Measurements from ENCODE around the gene NIM1K. TPM values are rescaled to one million over a fixed set of nuclear protein-coding genes. Genes with fewer than 3 reads are reported as not detected.
"Not testable (repeated sequence)": the region's sequence is repeated elsewhere in the genome, so short reads cannot be mapped to it uniquely, and the experiment has no call there.

Gene NIM1K
- total RNA-seq, 1 experiment from 2014 or later: 0.04 TPM

DNA sequence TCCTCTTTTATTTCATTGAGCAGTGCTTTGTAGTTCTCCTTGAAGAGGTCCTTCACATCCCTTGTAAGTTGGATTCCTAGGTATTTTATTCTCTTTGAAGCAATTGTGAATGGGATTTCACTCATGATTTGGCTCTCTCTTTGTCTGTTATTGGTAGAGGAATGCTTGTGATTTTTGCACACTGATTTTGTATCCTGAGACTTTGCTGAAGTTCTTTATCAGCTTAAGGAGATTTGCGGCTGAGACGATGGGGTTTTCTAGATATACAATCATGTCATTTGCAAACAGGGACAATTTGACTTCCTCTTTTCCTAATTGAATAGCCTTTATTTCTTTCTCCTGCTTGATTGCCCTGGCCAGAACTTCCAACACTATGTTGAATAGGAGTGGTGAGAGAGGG lies 70.2 kb downstream of the NIM1K start:
- not testable (repeated sequence) for H3K27ac ChIP-seq; H3K4me3 ChIP-seq; H3K4me1 ChIP-seq; H3K36me3 ChIP-seq; DNase-seq; H3K9me3 ChIP-seq (replicated peaks); H3K27me3 ChIP-seq

DNA sequence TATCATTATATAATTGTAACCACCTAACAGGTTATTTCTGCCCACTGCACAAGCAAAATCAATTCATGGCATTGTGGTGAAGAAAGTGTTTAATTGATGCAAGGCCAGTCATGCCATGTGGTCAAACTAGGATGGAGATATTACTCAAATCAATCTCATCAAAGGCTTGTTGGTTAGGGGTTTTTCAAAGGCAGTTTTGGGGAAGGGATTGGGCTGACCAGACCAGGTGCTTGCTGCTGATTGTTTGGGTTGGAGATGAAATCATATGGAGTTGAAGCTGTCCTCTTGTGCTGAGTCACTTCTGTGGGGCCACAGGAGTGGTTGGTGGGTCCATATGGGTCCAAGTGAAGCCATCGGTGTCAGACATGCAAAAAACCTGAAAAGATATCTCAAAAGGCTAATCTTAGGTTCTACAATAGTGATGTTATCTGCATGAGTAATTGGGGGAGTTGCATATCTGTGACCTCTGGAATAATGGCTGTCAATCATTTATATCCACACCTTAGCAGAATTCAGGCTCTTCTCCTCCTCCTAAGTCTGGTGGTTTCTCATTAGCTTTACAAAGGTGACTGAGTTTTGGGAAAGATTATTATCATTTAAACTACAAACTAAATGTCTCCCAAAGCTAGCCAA lies 76.3 kb downstream of the NIM1K start:
- Histone ChIP-seq H3K27ac (no peak overlapping the region), H3K9me3 (replicated peaks) (no peaks in the 10 kb centered on the region), H3K27me3 (no peaks in the 10 kb centered on the region), H3K4me3 (no peak overlapping the region), H3K36me3 (no peaks in the 10 kb centered on the region), H3K4me1 (no peaks in the 10 kb centered on the region)
- DNase-seq: no peak

GRCh38 chr5:43270645-43271044 lies 78.6 kb downstream of the NIM1K start:
- no peak overlapping the region for H3K27ac ChIP-seq
- no peaks in the 10 kb centered on the region for H3K36me3 ChIP-seq
- DNase-seq: no peak
- H3K27me3 ChIP-seq: no peaks in the 10 kb centered on the region
- no peak overlapping the region for H3K4me3 ChIP-seq
- no peaks in the 10 kb centered on the region for H3K4me1 ChIP-seq
- H3K9me3 ChIP-seq (replicated peaks): no peaks in the 10 kb centered on the region

DNA sequence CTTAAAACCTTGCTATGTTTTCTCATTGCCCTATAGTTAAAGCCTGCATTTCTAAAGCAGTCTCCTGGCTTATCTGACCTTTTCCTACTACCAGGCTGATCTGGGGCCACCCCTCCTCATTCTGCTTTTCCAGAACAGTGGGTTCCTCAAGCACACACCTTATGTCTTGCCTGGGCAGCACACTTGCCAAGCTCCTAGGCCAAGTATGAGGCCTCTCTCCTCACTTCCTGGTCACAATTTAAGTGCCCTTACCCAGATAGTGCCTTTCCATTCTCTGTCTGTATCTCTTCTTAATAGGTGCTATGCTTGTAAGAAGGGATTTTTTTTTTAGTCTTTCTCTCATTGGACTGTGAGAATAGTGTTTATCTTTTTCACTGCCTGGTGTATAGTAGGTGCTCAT lies 81.5 kb downstream of the NIM1K start:
- Histone ChIP-seq H3K27me3 (no peaks in the 10 kb centered on the region), H3K4me1 (no peaks in the 10 kb centered on the region), H3K9me3 (replicated peaks) (no peaks in the 10 kb centered on the region), H3K4me3 (no peak overlapping the region), H3K36me3 (no peaks in the 10 kb centered on the region), H3K27ac (no peak overlapping the region)
- DNase-seq: no peak

GRCh38 chr5:43274435-43275114 lies 82.5 kb downstream of the NIM1K start:
- no peaks in the 10 kb centered on the region for H3K9me3 ChIP-seq (replicated peaks)
- H3K27ac ChIP-seq: no peak overlapping the region
- no peaks in the 10 kb centered on the region for H3K27me3 ChIP-seq
- H3K4me3 ChIP-seq: no peak overlapping the region
- no peak for DNase-seq
- no peaks in the 10 kb centered on the region for H3K4me1 ChIP-seq
- H3K36me3 ChIP-seq: no peaks in the 10 kb centered on the region

- H3K9me3 ChIP-seq (replicated peaks): no peaks in the 10 kb centered on the region
- no peak overlapping the region for H3K27ac ChIP-seq
- no peaks in the 10 kb centered on the region for H3K4me1 ChIP-seq
- no peaks in the 10 kb centered on the region for H3K27me3 ChIP-seq
- H3K36me3 ChIP-seq: no peaks in the 10 kb centered on the region
- DNase-seq: no peak
- H3K4me3 ChIP-seq: no peak overlapping the region
These were observed 83.4 kb downstream of the NIM1K start for GRCh38 chr5:43275391-43275790.

GRCh38 chr5:43279548-43280274 lies 87.7 kb downstream of the NIM1K start:
- Histone ChIP-seq H3K27me3 (no peaks in the 10 kb centered on the region; the same call in 1 of the 2 replicates), H3K9me3 (replicated peaks) (no peaks in the 10 kb centered on the region), H3K27ac (no peak overlapping the region), H3K4me3 (no peak overlapping the region), H3K4me1 (no peaks in the 10 kb centered on the region), H3K36me3 (no peaks in the 10 kb centered on the region)
- DNase-seq: no peak

DNA sequence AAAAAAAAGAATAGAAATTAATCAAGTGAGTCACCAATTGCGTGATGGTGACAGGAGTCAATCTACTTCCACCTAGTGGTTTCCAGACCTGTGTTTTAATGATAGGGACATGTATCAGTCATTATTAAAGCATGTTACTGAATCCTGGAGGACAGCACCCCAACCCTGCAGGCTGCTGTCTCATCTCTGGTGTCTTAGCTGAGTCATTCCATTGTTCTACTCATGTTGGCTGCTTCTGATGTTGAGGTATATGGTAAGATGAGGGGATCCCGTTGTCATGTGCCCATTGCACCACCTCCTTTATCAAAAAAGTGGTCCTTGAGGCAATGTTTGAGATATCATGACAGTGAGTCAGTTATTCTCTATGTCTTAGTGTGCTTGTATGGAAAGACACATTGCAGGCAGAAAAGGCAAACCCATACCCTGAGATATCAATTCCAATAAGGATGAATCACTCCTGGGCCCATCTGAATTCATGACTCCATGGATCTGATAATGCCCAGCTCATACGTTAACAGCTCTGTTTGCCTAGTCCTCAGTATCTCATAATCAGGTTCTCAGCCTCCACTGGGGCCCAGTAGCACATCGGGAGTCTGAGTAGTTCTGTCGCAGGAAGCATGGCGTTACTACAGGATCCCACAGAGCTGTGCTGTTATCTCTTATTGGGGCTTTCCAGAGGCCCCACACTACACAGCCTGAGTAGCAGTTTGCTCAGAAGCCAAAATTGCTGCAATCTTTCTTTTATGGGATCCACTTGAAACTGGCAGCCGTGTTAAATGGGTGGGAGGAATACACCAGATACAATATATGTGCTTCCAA lies 90.0 kb downstream of the NIM1K start:
- DNase-seq: no peak
- Histone ChIP-seq H3K9me3 (replicated peaks) (no peaks in the 10 kb centered on the region), H3K27ac (no peak overlapping the region), H3K4me3 (no peak overlapping the region), H3K4me1 (no peaks in the 10 kb centered on the region), H3K36me3 (peaks cover 1% of the 10 kb centered on the region; the same call in 1 of the 2 replicates), H3K27me3 (no peaks in the 10 kb centered on the region; the same call in 1 of the 2 replicates)

GRCh38 chr5:43286623-43287022 lies 94.6 kb downstream of the NIM1K start:
- DNase-seq: no peak
- Histone ChIP-seq H3K36me3 (peaks cover 39% of the 10 kb centered on the region), H3K27me3 (no peaks in the 10 kb centered on the region), H3K4me3 (no peak overlapping the region), H3K9me3 (replicated peaks) (no peaks in the 10 kb centered on the region), H3K27ac (no peak overlapping the region), H3K4me1 (no peaks in the 10 kb centered on the region)

GRCh38 chr5:43287493-43287892 lies 95.5 kb downstream of the NIM1K start:
- no peak overlapping the region for H3K27ac ChIP-seq
- peaks cover 45% of the 10 kb centered on the region for H3K36me3 ChIP-seq
- H3K27me3 ChIP-seq: no peaks in the 10 kb centered on the region
- no peak for DNase-seq
- H3K4me1 ChIP-seq: no peaks in the 10 kb centered on the region
- H3K4me3 ChIP-seq: no peak overlapping the region
- no peaks in the 10 kb centered on the region for H3K9me3 ChIP-seq (replicated peaks)

DNA sequence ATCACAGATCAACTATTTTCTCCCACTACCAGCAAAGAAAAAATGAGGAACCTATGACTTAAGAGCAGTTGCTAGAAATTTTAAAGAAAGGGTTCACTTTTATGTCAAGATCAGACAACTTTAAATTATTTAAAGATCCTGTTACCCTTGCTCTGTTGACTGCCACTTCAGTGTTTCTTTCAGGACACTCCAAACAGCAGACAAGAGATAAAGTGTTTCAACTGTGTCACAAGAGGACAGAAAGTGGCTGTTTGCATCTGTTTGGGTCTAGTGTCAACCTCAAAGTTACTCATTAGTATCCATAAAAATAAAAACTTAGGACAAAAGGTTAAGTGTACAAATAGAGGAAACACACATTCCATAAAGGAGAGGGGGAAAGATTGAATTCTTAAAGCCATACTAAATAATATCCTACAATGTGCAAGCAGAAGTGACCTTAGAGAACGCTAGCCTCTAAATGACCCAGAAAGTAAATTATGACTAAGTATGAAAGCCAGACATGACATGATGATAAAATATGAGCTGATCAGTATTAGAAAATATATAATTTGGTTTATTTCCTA lies 96.3 kb downstream of the NIM1K start:
- H3K4me3 ChIP-seq: no peak overlapping the region
- H3K27me3 ChIP-seq: no peaks in the 10 kb centered on the region
- H3K36me3 ChIP-seq: peaks cover 53% of the 10 kb centered on the region
- no peaks in the 10 kb centered on the region for H3K4me1 ChIP-seq
- H3K27ac ChIP-seq: no peak overlapping the region
- no peak for DNase-seq
- H3K9me3 ChIP-seq (replicated peaks): no peaks in the 10 kb centered on the region

DNA sequence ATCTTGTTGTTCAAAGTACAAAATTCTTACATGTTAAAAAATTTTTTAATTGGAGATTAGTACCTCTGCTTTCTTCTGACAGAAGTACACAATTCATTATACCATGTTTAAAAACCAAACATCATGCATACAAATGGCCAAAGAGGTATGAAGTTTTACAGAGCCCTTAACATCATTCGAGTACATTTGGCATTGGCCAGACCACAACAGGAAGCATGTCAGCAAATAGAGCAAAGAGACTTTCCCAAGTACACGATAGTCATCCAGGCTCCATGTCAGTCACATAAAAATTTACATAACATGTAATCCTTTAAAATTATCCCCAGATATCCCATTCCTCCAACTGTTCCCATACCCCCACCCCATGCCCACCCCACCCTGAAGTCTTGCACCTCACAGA lies 98.7 kb downstream of the NIM1K start:
- peaks cover 77% of the 10 kb centered on the region for H3K36me3 ChIP-seq
- H3K9me3 ChIP-seq (replicated peaks): no peaks in the 10 kb centered on the region
- H3K27ac ChIP-seq: no peak overlapping the region
- no peak overlapping the region for H3K4me3 ChIP-seq
- H3K27me3 ChIP-seq: no peaks in the 10 kb centered on the region
- no peak for DNase-seq
- H3K4me1 ChIP-seq: 0 out of 2 replicates have a peak, but pooled peaks cover 3% of the 10 kb centered on the region

- no peak for DNase-seq
- H3K4me3 ChIP-seq: no peak overlapping the region
- peaks cover 89% of the 10 kb centered on the region for H3K36me3 ChIP-seq
- H3K27me3 ChIP-seq: no peaks in the 10 kb centered on the region
- no peak overlapping the region for H3K27ac ChIP-seq
- H3K9me3 ChIP-seq (replicated peaks): no peaks in the 10 kb centered on the region
- 0 out of 2 replicates have a peak, but pooled peaks cover 3% of the 10 kb centered on the region for H3K4me1 ChIP-seq
These were observed 102.2 kb downstream of the NIM1K start for GRCh38 chr5:43294226-43294625.

DNA sequence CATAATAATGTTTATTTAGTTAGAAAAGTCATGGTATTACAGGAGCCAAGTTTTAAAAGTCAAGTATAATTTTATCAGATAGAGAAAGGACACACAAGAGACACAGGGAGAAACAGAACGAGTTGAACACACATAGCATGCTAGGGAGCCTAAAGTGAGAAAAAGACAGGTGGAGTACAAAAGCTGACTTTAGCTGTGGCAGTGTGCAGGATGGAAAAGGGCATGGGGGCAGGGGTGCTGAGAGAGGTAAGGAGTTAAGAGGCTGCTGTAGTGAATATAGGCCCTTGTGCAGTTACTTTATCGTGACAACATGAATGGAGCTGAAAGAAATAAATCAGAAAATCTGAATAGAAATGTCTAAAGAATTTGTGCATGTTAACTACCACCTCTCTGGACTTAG lies 103.2 kb downstream of the NIM1K start:
- no peaks in the 10 kb centered on the region for H3K9me3 ChIP-seq (replicated peaks)
- no peak overlapping the region for H3K27ac ChIP-seq
- 0 out of 2 replicates have a peak, but pooled peaks cover 3% of the 10 kb centered on the region for H3K4me1 ChIP-seq
- H3K4me3 ChIP-seq: no peak overlapping the region
- no peaks in the 10 kb centered on the region for H3K27me3 ChIP-seq
- H3K36me3 ChIP-seq: peaks cover 89% of the 10 kb centered on the region
- no peak for DNase-seq
